Left ventricle myocardium superior (tissue), 1 donor: ENCODE results near the gene PLCH2. TPM values are rescaled to one million over a fixed set of nuclear protein-coding genes. Genes with fewer than 3 reads are reported as not detected.

Experiments used
- ATAC-seq: fragments of 200-7000 bp; cut with Tn5 transposase; one replicate; pipeline ENCODE4 v1.9.1; 2020; ENCODE audit warnings: mild to moderate bottlenecking, moderate library complexity
- DNase-seq: peaks from one replicate; pipeline ENCODE4 v3.0.0-alpha.2; 2020
- intact Hi-C: fragments of 100-400 bp; cut with micrococcal nuclease; formaldehyde crosslinking; loops from one replicate; pipeline ENCODE4 v1.11.0; 2022
- long read RNA-seq: library from polyadenylated mRNA; unstranded; transcript quantifications from one replicate; pipeline ENCODE4 v2.0.0, GENCODE V29; 2021
- total RNA-seq: library from RNA; stranded (reverse); fragmentation: NEBNext Ultra II Directional; extraction: Animal tissue kit (Norgen Biotek cat#: 25700); gene quantifications from one replicate; pipeline ENCODE4 v1.2.1, GENCODE V29; 2021
- donor health status: DM: no; HTN: yes; CAD: no; lungs with severe emphysema.

PLCH2 gene, protein sequence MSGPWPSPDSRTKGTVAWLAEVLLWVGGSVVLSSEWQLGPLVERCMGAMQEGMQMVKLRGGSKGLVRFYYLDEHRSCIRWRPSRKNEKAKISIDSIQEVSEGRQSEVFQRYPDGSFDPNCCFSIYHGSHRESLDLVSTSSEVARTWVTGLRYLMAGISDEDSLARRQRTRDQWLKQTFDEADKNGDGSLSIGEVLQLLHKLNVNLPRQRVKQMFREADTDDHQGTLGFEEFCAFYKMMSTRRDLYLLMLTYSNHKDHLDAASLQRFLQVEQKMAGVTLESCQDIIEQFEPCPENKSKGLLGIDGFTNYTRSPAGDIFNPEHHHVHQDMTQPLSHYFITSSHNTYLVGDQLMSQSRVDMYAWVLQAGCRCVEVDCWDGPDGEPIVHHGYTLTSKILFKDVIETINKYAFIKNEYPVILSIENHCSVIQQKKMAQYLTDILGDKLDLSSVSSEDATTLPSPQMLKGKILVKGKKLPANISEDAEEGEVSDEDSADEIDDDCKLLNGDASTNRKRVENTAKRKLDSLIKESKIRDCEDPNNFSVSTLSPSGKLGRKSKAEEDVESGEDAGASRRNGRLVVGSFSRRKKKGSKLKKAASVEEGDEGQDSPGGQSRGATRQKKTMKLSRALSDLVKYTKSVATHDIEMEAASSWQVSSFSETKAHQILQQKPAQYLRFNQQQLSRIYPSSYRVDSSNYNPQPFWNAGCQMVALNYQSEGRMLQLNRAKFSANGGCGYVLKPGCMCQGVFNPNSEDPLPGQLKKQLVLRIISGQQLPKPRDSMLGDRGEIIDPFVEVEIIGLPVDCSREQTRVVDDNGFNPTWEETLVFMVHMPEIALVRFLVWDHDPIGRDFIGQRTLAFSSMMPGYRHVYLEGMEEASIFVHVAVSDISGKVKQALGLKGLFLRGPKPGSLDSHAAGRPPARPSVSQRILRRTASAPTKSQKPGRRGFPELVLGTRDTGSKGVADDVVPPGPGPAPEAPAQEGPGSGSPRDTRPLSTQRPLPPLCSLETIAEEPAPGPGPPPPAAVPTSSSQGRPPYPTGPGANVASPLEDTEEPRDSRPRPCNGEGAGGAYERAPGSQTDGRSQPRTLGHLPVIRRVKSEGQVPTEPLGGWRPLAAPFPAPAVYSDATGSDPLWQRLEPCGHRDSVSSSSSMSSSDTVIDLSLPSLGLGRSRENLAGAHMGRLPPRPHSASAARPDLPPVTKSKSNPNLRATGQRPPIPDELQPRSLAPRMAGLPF (N-terminal part only)
- 0.25 TPM for total RNA-seq
- long read RNA-seq: 0 reads

DNA sequence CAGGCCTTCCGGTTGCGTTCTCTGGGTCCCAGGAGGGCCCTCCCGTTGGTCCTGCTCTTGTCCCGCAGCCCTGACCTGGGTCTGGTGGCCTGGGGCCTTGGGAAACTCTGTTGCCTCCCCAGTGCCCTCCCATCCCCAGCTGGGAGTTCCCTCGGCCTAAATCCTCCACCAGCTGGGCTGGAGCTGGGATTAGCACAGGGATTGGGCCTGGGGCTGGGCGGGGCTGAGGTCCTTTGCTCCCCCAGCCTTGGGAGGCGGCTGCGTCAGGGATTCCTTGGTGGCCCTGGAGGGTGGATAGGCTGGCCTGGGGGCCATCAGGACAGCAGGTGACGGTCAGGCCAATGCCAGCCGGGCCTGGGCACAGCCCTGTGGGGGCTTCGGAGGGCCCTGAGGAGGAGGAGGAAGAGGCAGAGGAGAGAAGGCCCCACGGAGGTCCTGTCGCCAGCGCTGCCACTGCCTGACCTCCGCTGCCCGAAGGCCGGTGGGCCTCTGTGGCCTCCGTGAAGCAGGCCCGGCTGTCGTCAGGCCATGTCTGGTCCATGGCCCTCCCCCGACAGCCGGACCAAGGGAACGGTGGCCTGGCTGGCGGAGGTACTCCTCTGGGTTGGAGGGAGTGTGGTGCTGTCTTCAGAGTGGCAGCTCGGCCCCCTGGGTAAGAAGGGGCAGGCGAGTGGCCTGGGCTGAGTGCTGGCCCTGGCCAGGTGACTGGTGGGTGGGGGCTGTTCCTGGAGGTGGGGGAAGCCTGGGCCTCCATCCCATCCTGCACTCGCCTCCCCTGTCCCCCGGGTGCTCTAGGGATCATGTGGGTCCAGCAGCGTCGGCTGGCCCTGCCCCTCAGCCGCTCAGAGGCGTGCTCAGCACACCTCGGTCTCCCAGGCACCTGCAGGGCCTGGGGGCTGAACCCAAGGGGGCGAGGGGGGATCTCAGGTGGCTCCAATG, at the start of gene PLCH2:
Gene PLCH2, plus strand, starts transcription at position 229 of the 939 bp plus-strand sequence. Its CDS starts 300 bp downstream, at position 529.
- DNase-seq (no peak), ATAC-seq (no peak)
- intact Hi-C loops: no loop called here

DNA sequence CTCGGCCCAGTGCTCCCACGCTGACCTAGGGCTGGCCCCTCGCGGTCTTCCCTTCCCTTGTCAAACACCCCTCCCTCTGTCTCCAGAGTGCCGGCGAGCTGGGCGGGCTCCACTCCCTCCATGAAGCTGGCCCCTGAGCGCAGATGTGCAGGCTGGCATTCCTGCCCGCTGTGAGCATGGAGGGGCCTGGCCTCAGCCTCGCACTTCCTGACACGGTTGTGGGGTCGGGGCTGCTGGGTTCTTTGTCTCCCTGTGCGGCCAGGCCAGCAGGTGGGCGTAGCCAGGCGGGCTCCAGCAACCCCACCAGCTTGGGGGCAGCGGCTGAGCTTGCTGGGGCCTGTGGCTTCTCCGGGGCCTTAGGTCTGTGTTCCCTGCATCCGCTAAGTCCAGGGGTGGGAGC, 49.5 kb upstream of the PLCH2 start:
- ATAC-seq: no peak
- DNase-seq: no peak
- intact Hi-C loops: no loop called here

DNA sequence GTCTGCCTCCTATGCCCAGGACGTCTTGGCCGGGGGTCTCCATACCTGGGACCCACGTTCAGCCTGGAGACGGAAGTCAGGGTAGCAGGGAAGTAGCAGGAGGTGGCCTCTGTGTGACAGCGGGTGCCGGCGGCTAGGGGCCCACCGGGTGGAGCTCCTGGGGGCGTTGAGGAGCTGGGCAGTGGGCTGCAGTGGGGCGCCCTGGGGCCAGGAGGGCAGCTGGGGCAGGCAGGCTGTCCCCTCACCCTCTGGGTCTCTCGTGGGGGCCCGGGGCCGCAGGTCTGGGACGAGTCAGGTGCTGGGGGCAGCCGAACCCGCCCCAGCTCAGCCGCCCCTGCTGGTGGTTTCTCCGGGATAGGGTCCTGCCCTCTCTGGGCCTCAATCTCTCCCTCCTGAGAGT, 49.0 kb upstream of the PLCH2 start:
- DNase-seq (no peak), ATAC-seq (no peak)
- intact Hi-C loops: no loop called here

DNA sequence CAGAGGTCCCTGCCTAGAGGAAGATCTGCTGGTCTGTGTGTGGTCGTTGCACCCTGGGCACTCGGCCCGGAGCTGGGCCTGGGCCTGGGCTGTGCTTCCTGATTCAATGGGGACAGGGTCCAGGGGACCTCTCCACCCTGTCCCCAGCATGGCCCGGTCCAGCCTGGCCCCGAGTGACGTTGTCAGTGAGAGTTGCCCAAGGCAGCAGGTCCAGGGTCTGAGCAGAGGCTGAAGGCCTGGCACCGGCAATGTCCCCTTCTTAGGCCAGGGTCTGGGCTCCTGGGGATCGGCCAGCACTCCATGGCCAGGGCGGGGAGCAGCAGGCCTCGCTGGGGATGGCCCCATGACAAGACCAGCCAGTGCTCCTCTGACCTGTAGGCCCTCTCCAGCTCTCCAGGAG, 48.1 kb upstream of the PLCH2 start:
- intact Hi-C loops: no loop called here

DNA sequence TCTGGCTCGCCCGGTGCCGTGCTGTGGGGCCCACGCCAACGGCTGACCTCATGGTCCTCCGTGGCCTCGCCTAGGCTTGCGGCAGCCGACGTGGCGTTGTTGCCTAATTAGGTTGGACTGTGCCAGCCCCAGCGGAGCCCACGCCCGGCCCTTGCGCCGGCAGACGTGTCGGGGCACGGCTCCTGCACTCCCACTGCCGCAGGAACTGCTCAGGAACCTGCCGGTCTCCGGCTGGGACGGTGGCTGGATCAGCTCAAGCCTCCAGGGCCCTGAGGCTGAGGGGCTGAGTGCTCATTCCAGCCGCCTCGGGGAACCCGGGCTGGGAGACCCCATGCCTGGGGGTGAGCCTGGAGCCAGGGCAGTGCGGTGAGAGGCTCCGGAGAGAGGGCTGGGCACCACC, 47.6 kb upstream of the PLCH2 start:
- intact Hi-C loops: no loop called here
- no peak for DNase-seq
- no peak for ATAC-seq

More for the DNA sequence above, 48.1 kb upstream of the PLCH2 start:
- no peak for ATAC-seq
- no peak for DNase-seq

DNA sequence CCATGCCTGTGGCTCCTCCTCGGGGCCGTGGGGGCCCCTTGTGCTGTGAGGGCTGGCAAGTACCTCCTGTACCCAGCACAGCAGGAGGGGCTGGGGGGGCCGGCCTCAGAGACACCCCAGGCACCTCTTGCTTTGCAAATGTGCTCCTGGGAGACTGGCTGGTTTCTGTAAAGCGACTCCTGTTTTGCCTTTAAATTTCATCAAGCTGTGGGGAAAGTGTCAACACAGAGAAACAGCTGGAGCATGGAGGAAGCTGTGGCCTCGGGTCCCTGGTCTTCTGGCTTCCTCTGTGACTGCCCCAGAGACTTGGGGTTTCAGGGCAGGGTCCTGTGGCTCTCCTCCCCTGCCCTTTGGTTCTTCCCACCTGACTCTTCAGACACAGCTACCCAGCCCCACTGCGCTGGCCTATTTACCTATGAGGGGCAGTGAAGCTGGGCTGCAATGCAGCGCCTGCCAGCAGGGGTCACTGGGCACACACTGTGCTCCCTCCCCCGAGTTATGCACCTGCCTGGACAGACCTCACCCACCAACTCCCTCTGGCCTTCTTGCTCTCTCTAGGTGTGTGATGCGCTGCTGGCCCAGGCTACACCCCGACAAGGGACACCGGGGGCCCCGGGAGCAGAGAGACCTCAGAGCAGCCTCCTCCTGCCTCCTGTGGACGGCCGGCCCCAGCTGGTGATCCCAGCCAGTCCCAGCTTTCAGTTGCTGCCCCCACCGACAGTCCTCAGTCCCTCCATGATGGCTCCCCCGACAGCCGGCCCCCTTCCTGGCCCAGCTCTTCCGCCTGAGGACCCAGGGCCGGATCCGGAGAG, 46.1 kb upstream of the PLCH2 start:
- no peak for DNase-seq
- no peak for ATAC-seq
- intact Hi-C loops: no loop called here

DNA sequence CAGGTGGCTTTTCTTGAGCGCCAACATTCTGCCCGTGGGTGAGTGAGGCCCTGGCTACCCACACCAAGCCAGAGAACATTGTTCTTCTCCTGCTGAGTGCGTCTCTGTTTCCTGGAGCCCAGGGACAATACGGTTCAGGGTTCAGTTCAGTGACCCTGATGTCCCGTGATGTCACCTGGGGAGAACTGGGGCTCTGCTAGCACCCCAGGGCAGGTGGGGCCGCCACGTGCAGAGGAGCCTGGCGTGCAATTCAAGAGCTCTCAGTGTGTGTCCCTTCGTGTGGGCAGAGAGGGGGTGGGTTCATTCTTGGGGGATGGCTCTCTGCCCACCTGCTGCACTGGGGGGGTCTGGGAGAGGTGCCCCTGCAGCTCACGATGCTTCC, 45.5 kb upstream of the PLCH2 start:
- intact Hi-C loops: no loop called here
- DNase-seq: no peak
- no peak for ATAC-seq

DNA sequence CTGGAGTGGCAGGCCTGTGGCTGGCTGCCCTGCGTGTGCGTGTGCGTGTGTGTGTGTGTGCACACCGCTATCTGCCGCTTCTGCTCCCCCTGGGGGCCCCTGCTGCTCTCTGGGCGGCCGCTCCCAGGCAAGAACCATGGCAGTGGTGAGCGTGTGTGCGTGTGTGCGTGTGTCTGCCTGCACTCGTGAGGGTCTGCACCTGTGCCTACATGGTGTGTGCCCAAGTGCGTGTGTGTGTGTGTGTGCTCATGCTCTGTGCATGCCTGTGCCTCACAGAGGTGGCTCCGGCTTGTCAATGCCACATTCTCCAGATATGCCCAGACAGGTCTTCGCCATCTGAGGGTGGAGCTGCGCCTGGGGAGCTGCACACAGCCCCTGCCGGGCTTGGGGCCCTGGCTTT, 45.0 kb upstream of the PLCH2 start:
- intact Hi-C loops: no loop called here

DNA sequence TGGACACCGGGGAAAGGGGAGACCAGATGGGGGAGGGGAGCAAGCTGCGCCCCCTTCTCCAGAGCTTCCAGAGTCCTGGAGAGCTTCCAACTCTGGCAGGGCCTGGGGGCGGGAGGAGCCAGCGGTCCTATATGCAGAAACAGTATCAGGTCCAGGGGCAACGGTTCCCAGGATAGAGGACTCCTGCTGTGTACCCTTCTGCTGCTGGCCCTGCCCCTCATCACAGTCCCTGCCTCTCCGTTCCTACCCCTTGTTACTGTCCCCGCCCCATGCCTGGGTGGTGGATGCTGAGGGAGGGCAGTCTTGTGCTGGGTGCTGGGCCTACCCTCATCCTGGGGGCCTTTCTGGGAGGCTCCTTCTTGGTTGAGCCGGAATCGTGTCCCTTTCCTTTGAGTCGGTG, 44.6 kb upstream of the PLCH2 start:
- DNase-seq (no peak), ATAC-seq (no peak)
- intact Hi-C loops: no loop called here

More for the DNA sequence above, 45.0 kb upstream of the PLCH2 start:
- ATAC-seq (no peak), DNase-seq (no peak)

DNA sequence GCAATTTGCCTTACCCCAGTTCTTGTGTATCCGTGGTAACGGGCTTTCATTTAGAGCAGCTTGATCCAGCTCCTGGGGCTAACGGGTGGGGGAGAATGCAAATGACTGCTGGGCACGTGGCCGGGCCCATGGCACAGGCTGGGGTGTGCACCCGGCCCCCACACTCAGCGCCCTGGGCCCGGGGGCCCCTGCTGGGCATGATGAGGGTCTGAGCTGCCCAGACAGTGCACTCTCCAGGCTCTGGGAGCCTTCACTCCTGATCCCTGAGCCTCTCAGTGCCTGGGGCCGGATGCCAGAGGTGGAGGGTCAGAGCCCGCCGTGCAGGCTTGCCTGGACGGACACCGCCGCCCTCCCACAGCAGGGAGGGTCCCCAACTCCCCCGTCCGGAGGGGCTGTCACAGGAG, 43.6 kb upstream of the PLCH2 start:
- ATAC-seq: no peak
- DNase-seq: no peak
- intact Hi-C loops: no loop called here

DNA sequence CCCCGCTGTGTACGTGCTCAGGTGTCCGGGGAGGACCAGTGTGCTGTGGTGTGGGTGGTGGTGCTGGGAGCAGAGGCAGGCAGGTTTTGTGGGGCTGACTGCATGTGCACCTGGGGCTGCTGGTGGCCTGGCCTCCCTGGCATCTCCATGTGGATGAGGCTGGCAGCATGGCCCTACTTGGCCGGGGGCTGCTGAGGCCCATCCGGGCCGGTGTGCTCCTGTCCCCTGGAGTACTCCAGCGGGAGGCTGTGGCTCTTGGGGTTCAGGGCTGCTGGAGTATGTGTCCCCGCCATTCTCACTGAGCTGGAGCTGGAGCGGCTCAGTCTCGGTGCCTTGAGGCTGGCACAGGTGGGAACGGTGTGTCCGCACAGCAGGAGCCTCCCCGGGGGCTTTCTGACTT, 42.9 kb upstream of the PLCH2 start:
- no peak for DNase-seq
- intact Hi-C loops: no loop called here
- ATAC-seq: no peak

DNA sequence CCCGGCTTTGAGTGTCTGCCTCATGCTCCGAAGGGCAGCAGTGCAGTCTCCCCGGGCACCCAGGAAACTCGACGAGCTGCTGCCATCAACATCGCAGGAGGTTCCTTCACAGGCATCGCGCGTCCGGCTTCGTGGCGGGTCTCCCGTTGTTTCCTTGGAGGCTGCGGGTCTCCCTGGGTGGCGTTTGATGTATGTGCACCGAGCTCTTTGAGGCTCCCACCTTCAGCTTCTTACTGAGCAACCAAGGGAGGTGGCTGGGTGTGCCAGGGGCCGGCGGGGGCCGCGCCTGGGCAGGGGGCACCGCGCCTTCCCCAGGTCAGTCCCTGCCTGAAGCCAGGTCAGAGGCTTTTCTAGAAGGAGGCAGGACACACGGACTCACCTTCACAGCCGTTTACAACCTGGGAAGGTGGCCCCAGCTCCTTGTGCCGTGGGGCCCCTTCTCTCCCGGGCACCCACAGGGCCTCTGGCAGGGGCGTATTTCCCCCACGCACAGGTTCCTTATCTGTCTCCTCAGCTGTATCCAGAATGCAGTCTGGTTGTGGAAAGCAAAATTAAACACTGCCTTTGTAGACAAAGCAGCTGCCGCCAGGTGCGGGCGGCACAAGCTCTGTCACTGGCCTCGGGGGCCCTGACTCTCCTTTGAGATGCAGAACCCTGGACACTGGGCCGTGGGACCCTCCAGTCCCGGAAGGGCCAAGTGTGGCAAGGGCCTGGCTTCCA, 42.0 kb upstream of the PLCH2 start:
- intact Hi-C loops: no loop called here
- DNase-seq (no peak), ATAC-seq (no peak)

DNA sequence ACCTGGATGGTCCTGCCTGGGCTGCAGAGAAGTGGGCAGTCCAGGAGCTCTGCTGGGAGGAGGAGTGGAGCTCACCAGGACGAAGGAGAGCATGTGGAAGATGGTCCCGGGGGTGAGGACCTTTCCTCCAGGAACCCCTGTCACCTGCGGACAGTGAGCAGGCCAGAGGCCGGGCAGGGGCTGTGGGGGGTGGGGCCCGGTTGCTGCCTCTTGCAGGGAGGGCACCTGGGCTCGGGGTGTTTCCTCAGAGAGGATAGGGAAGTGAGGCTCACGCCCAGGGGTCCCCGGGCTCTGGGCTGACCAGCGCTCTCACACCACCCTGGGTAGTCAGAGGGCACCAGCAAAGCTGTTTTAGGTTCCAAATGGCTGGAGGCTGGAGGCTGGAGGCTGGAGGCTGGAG, 41.0 kb upstream of the PLCH2 start:
- intact Hi-C loops: no loop called here
- ATAC-seq (no peak), DNase-seq (no peak)

DNA sequence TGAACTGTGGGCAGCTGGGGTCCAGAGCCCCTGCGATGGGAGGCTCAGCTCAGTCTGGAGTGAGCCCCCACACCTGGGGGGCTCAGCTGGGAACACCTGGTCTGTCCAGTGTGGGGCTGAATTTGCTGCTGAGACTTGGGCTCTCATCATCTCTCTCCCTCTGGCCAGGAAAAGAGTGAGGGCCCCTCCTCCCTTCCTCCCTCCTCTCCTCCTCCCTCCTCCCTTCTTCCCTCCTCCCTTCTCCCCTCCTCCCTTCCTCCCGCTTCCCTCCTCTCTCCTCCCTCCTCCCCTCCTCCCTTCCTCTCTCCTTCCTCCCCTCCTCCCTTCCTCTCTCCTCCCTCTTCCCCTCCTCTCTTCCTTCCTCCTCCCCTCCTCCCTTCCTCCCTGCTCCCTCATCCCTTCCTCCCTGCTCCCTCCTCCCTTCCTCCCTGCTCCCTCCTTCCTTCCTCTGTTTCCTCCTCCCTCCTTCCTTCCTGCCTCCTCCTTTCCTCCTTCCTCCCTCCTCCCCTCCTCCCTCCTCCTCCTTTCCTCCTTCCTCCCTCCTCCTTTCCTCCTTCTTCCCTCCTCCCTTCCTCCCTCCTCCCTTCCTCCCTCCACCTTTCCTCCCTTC, 40.2 kb upstream of the PLCH2 start:
- intact Hi-C loops: no loop called here
- ATAC-seq: no peak
- no peak for DNase-seq

DNA sequence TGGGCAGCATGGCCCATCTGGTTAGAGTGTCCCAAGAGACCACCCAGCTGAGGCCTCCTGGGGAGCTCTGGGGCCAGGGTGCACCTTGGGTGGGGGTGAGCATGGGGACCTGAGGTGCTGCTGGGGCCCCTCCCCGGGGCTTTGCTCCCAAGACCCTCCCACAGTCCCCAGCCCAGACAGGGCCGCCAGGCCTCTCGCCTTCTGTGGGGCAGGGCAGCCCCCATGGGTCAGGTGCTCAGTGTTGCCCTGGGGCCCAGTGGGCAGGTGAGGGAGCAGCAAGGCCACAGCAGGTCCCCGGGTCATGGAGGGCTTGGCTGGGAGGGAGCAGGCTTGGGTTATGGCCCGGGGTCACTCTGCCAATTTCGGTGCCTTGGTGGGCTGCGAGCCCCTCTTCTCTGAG, 39.2 kb upstream of the PLCH2 start:
- intact Hi-C loops: no loop called here
- no peak for ATAC-seq
- no peak for DNase-seq

DNA sequence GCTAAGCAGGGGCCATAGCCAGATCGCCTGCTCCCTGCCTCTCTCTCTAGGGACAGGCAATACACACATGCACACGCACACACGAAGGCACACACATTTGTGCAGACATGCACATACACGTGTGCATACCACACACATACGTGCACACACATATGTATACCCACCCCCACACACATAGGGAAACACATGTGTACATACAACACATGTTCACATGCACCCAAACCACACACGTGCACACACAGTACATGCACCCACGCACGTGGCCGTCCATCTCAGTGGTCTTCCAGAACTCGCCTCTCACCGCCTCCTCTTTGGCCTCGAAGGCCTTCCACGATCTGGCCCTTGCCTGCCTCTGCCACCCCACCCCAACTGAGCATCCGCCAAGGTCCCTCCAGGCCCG, 38.5 kb upstream of the PLCH2 start:
- intact Hi-C loops: no loop called here
- DNase-seq (no peak), ATAC-seq (no peak)

DNA sequence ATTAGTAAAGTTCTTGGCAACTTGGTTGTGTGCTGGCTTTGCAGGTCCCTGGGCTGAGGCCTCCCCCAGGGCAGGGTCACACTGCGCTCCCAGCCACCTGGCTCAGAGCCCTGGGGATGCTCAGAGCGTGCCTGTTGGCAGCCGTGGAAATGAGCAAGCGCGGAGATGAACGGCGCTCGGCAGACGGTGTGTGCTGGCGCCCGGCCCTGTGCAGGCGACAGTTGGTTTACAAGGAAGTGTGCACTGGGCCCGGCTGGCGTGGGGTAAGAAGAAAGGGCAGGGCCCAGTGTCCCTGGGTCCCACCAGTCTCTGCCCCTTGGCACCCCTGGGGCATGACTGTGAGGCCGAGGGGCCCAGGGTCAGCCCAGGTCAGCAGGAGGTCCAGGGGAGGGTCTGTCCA, 38.1 kb upstream of the PLCH2 start:
- ATAC-seq: no peak
- intact Hi-C loops: no loop called here

More for the DNA sequence above, 38.1 kb upstream of the PLCH2 start:
- no peak for DNase-seq
